HG03439 (cell line): Measurements from ENCODE around the gene RAPGEF6.
"Not testable (repeated sequence)": the region's sequence is repeated elsewhere in the genome, so short reads cannot be mapped to it uniquely, and the experiment has no call there.

Experiments used
- ATAC-seq: cut with Tn5 transposase; IDR thresholded peaks from one replicate; pipeline ENCODE4 v1.9.1; 2021; ENCODE audit warnings: mild to moderate bottlenecking, moderate library complexity; ENCODE audit not compliant: unreplicated experiment

RAPGEF6 gene

DNA sequence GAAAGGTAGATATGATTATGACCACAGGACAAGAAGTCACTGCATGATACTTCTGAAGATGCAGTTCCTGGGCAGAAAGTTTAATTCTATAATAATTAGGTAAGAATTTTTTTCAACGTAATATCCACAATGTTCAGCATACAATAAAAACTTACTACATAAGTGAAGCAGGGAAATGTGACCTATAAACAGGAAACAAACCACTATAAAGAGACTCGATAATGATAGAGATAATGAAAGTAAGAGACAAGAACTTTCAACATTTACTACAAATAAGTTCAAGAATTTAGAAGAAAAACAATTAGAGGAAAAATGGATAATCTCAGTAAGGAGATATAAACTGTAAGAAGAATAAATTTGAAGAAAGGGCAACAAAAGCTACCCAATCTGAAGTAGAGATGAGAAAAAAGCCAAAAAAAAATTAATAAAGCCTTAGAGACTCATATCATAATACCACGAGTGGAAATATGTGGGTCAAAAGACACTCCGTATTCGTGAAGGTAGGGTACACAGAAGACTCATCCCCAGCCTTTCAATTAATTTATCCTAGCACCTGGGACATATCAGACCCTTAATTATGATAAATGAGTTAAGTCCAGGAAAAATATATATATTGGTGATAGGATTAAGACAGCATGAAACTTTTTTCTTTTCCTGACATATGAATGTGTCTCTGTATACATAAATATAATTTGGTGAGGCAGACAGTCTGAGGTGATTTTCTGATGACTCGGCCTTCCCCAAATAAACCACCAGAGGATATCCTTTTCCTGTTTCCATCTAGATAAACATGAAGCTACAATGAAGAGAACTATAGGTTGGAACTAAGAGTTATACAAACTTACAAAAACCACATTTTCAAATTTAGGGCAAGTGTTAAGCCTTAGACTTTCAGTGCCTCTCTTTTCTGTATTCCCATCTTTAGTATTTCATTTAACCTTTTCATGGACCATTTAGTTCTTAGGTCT is 120.4 kb downstream of the RAPGEF6 start:
- ATAC-seq = no peak

GRCh38 chr5:131513780-131514179 is 121.2 kb downstream of the RAPGEF6 start:
- no peak for ATAC-seq

GRCh38 chr5:131511934-131512333 is 123.1 kb downstream of the RAPGEF6 start:
- no peak for ATAC-seq

DNA sequence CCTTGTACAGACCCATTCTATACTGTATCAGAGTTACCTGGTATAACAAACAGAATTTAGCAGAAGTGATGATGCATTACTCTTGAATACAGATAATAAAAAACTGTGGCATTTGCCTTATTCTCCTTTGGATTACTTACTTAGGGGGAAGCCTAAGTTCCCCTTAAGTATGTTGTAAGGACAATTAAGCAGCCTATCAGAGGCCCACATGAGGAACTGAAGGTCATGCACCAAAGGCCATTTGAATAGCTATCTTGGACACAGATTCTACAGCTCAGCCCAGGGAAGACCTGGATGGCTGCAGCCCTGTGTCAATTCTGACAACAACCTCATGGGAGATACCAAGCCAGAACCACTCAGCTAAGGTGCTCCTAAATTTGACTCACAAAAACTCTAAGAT is 125.2 kb downstream of the RAPGEF6 start:
- ATAC-seq = no peak

- ATAC-seq = peak; percentile 63
Measured at GRCh38 chr5:131505237-131505908, 129.7 kb downstream of the RAPGEF6 start.

GRCh38 chr5:131496400-131496713 is 138.7 kb downstream of the RAPGEF6 start:
- peak; percentile 82 for ATAC-seq

- peak; percentile 18 for ATAC-seq
Measured at GRCh38 chr5:131495536-131496399, 139.3 kb downstream of the RAPGEF6 start.

DNA sequence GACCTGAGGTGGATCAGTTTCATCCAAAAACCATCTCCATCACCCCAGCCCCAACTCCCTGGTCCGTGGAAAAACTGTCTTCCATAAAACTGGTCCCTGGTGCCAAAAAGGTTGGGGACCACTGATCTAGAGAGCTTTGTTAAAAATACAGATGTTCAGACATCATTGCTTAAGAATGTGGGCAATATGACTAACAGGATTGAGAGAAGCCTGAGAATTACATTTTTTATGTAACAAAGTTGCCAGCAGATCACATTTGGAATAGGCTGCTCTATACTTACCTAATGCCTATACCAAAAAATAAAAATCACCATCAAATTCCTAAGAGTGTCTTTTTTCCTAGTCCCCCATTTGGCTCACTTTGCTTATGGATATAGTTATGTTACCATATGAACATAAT is 143.3 kb downstream of the RAPGEF6 start:
- no peak for ATAC-seq

GRCh38 chr5:131488463-131488862 is 146.6 kb downstream of the RAPGEF6 start:
- peak; percentile 83 for ATAC-seq

DNA sequence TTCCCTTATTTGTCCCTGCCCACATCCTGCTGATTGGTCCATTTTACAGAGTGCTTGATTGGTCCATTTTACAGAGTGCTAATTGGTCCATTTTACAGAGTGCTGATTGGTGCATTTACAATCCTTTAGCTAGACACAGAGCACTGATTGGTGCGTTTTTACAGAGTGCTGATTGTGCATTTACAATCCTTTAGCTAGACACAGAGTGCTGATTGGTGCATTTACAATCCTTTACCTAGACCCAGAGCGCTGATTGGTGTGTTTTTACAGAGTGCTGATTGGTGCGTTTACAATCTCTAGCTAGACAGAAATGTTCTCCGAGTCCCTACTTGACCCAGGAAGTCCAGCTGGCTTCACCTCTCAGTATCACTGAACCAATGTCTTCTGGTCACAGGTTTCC is 147.7 kb downstream of the RAPGEF6 start:
- not testable (repeated sequence) for ATAC-seq

DNA sequence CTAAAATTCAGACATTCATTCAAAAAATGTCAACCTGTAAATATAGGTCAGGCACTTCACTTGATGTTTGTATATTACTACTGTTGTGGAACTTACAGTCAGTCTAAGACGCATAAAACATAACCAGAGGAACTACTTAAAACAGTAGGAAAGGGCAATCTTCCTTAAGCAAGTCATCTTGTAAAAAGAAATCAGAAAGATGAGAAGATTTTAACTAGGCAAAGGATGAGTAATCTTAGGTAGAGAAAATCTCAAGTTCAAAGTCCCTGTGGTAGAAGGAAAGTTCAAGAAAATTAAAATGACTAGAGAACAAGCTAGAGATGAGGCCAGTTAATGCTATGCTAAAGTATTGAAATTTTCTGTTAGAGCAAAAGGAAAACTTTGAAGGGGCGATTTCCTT is 152.4 kb downstream of the RAPGEF6 start:
- ATAC-seq = no peak

DNA sequence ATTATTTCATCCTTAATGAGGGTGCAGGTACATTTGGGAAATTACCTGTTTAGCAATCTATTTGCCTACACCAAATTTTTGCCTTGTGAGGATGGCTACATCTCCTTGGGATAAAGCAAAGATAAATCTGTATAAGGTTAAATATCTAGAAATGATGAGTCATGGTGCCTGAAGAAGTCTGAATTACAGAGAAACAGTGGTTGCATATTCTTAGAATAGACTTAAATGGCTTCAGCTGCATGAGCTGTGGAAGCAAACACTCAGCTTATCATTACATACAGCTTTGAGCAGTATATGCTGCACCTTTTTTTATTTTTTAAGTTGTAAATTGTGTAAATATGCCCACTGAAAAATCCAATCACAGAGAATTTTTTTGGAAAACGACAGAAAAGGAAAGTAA is 153.5 kb downstream of the RAPGEF6 start:
- no peak for ATAC-seq

GRCh38 chr5:131475541-131475941 is 159.5 kb downstream of the RAPGEF6 start:
- no peak for ATAC-seq

DNA sequence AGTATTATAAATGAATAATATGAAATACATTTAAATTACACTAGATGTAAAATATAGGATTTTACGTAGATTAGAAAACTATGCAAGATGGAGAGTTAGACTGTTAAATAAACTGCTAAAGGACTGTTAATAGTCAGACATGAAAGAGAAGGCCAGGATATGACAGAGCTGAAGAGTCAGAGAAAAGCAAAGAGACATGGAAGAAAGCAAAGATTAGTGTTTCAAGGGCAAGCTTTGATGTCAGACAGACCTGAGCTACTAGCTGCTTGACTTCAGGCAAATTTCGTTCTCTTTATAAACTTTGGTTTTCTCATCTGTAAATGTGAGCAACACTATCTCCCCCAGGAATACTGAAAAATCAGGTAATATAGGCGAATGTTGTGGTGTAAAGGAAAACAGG is 161.3 kb downstream of the RAPGEF6 start:
- ATAC-seq = no peak

GRCh38 chr5:131466171-131466766 is 168.8 kb downstream of the RAPGEF6 start:
- ATAC-seq = no peak

- no peak for ATAC-seq
Measured at GRCh38 chr5:131463656-131464055, 171.4 kb downstream of the RAPGEF6 start.

DNA sequence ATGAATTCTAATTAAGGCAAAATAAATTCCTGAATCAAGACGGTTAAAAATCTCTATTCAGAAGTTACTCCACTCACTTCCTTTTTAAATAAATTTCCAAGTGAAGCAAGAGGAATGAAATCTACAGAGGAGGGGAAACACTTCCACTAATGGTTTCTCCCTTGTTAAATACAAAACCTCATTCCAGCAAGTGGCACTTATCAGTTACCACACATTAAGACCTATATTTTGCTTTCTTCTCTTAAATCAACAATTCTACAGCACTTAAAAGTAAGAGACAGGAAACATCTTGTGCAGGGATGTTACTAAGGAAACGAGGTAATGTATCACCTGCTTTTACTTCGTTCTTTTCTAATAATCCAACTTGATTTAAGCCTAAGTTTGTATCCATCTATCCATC is 172.6 kb downstream of the RAPGEF6 start:
- no peak for ATAC-seq

DNA sequence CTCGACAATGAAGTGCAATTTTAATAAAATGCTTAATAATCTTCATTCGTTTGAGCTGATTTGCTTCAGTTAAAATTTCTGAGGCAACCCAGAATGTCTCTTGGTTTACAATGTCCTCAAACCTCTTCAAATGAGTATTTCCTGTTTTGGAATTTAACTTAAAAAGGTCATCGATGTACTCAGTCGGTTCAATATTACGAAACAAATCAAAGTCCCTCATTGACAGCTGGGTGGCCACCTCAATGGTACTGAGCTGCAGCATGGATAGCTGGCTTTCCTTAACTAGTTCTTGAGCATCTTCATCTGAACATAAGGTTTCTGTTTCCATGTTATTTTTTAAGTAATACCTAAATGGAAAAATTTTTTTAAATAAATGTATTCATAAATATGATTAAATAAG is 173.3 kb downstream of the RAPGEF6 start:
- ATAC-seq = no peak

DNA sequence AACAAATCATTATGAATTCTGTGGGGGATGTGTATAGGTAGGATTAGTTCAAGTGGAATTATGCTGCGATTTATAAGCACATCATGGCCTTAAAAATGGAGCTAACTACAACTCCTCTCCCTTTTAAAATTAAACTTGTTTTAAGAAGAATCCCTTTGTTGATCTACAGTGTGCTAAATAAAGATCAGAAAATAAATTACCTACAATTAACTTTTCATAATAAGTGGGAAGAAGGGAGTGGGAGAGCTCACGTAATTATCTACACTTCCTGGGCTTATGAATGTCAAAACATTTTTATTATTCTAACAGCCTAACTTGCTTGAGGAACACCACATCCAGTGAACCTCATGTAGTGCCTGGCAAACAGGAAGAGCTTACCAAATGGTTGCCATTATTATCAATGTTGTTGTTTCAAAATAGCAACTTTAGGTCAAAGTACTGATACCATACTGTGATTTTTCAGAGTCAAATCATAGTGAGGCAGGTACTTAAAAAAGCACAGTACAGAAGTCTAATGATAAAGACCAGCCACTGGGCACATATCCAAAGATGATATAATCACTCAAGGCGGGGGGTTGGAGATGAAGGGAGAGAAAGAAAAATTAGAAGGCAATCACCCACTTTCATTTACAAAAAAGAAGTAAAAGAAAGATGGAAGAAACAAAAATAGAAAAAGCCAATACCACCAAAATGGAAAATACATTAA is 174.0 kb downstream of the RAPGEF6 start:
- ATAC-seq = no peak

GRCh38 chr5:131460133-131460532 is 174.9 kb downstream of the RAPGEF6 start:
- ATAC-seq = no peak
